SH-SY5Y (cell line): ENCODE results near the gene THADA.

Experiments
- GATA2 ChIP-seq: IDR thresholded peaks from 2 replicates; pipeline ENCODE4 v1.6.1; 2011; ENCODE audit warnings: mild to moderate bottlenecking, low read depth, low read length
- GATA3 ChIP-seq: IDR thresholded peaks from 2 replicates; pipeline ENCODE4 v1.6.1; 2011; ENCODE audit warnings: low read depth, mild to moderate bottlenecking, low read length, moderate library complexity

- TF ChIP-seq GATA2 (no peak), GATA3 (no peak)
Observed at GRCh38 chr2:43180897-43181296, 414.9 kb downstream of the THADA start.
